HG03520 (cell line): Measurements from ENCODE around the gene MAD1L1.

Experiments used
- ATAC-seq: cut with Tn5 transposase; IDR thresholded peaks from one replicate; pipeline ENCODE4 v1.9.1; 2021; ENCODE audit warnings: mild to moderate bottlenecking, moderate library complexity; ENCODE audit not compliant: unreplicated experiment

Gene MAD1L1

GRCh38 chr7:1907751-1908365, 324.9 kb downstream of the MAD1L1 start:
- ATAC-seq: no peak

DNA sequence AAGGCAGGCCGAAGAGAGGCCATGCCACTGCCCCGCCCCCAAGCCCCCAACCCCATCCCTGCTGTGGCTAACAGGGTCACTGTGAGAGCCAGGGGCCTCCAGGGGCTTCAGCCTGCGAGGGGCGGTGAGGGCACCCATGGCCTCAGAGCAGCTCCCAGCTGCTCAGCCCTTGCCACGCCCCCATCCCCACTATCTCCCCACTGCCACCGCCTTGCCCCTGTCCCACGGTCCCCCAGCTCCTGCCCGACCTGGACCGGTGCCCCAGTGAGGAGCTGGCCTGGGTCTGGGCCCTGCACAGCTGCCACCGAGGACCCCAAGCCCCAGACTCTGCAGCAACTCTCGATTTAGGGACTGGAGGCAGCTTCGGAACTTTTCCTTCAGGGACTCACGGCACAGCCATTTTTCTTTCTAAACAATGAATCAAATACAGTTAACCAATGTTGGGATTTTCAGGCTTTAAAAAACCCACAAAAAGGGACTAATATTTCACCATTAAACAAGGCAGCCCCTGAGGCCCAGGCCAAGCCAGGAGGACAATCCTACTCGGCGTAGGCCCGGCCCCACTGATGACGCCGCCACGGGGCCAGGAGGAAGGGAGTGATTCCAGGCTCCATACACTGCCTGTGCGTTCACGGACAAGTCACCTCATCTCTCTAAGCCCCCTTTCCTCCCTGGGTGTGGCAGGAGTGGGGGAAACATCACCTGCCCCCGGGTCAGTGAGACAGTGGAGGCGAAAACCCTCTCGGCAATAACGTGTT, 325.6 kb downstream of the MAD1L1 start:
- ATAC-seq: no peak

GRCh38 chr7:1906087-1906830, 326.5 kb downstream of the MAD1L1 start:
- ATAC-seq: no peak

DNA sequence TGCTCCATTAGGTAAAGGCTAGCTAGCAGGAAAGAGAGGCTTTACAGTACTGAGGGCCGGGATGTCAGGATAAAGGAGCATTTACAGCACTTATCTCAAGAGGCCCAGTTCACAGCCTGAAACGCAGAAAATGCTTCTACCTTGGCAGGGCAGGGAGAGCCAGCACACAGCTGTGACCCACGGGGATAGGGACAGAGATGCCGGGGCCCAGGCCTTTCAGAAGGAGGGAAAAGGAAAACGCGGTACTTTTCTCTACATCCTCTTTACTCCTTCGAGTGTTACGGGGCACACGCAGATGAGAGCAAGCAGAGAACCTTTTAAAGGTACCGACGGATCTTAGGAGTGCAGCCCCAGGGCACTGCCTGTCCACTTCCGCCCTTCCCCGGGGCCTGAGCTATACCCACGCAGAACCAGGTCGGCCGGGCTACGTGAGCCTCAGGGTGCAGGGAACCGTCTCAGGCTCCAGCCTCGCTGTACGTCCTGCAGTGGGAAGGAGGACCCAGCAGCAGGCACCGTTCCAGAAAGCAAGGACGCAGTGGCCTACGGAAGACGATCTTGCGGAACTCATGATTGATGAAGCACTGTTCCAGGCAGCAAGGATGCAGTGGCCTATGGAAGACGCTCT, 330.4 kb downstream of the MAD1L1 start:
- ATAC-seq: no peak

DNA sequence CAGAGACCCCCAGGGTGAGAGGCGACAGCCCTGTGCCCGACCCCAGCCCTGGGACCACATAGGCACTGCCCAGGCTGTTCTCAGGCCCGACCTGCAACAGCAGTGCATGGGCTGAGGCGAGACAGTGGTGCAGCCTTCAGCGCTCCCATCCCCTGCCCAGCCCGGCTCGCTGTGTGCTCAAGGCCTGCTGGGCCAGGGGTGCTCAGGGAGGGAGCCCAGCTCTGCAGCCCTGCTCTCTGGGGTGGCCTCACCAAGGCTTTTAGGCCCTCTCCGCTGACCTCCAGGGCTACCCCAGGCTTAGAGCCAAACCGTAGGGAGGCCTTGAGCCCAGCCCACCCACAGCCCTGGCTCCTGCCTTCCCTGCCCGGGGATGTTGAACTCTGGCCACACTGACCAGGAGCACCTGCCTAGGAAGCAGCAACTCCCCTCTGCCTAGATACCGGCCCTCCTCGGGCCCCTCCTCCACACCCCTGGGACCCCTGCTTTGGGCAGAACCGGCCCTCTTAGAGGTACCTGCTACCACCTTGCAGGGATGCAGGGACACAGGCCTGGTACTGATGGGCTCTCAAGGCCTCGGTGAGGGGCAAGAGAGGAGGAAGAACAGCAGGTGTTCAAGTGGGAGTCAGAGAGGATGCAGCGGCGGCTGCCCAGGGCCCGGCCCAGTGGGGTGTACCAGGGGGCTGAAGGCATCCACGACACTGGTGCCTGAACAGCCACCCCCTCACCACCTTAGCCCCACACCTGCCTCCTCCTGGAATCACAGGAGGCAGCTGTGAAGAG, 331.1 kb downstream of the MAD1L1 start:
- ATAC-seq: no peak

DNA sequence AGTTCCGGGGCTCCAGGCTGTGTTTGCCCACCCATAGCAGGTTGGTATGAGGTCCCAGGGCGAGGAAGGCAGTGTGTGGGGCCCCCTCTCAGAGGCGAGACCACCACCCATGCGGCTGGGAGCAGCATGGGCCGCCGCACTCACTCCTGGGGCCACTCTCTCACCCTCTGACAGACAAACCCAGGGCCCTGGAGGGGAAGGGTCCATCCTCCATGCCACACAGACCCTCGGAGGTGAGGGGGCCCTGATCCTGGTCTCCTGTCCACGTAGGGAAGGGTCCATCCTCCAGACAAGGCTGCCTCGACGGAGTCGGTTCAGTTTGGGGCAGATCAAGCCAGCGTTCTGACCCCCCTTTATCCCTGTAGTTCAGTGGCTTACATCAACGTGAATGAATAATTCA, 331.9 kb downstream of the MAD1L1 start:
- no peak for ATAC-seq

- ATAC-seq: no peak
These were observed 332.6 kb downstream of the MAD1L1 start for GRCh38 chr7:1899951-1900762.

GRCh38 chr7:1899196-1899595, 333.5 kb downstream of the MAD1L1 start:
- ATAC-seq: no peak

DNA sequence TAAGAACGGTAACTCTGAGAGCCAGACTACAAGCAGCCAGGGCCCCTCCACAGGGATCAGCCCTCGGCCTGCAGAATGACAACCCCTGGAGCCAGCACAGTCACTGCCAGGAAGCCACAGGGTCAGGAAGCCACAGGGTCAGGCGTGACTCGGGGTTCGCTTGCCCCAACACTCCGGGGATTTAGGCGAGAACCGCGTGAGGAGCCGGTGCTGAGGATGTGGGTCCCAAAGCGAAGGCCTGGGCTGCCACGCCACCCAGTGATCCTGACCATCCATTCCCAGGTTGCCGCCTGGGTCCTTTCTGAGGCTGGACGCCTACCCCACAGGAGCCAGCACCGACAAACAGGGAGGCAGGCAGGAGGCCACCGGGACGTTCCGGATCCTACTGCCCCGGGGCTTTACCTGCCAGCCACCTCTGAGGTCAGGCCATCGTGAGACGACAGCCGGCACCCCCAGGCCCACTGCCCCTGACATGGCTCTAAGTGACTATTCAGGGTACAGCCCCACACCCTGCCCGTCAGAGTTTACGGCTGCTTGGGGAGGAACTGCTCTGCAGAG, 334.0 kb downstream of the MAD1L1 start:
- ATAC-seq: no peak

DNA sequence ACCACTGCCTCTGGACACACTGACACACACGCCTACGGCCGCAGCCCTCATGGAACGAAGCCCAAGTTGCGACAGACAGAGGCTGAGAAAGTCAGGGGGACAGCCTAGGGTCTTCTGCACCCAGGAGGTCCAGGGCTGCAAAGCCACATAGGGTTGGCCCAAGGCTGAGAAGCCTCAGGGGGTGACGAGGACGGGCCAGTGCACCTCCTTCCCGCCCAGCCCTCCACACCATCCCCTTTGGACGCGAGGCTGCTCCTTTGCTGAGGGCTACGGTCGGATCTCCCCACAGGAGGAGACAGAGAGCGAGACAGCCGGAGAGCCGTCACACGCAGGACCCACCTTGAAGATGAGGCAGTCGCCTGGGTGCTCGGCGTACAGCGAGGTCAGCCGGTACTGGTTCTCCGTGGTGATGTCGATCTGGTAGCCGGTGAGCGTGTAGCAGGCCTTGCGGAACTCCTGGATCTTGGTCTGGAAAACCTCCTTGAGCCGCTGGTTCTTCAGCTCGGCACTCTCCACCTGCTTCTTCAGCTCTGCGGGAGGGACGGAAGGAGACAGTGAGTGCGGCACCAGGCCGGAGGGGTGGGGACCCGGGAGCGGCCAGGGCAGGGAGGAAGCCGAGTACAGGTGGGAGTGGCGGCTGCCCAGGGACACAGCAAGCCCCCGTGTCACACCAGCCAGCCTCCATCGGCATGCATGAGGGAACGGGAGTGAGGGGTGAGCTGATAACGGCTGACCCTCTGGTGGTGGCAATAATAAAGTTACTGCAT, 334.7 kb downstream of the MAD1L1 start:
- no peak for ATAC-seq

DNA sequence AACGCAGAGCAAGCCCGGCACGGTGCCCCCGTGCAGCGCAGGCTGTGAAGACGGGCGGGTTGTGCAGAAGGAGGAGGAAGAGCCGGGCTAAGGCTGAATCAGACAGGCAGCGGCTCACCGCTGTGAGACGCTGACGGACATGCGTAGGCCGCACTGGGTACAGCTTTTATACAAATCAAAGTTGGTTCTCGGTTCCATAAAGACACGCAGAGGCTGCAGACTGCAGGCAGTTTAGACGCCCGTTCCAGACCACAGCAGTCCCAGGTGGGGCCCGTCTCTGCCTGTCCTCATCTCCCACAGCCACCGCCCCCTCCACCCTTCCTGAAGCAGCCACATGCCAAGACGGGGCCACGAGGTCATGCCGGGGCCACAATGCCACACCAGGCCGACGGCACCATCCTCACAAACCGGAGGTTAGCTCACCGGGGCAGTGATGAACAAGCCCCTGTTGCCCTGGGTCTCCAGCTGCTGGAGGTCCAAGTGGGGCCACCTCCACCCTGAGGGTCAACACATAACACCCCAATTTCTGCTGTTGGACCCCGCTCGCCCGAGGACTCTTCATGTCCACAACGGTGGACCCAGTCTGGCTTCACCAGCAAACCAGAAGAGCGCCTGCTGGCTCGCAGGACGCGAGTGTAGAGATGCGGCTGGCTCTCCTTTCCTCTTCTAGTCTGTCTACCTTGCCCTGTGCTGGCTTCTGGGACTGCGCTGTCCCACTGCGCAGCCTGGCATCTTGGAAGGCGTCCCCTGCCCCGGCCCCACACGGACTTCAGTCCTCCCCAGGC, 335.5 kb downstream of the MAD1L1 start:
- no peak for ATAC-seq

GRCh38 chr7:1895664-1896515, 336.9 kb downstream of the MAD1L1 start:
- ATAC-seq: no peak

- ATAC-seq: no peak
These were observed 337.7 kb downstream of the MAD1L1 start for GRCh38 chr7:1894906-1895663.

DNA sequence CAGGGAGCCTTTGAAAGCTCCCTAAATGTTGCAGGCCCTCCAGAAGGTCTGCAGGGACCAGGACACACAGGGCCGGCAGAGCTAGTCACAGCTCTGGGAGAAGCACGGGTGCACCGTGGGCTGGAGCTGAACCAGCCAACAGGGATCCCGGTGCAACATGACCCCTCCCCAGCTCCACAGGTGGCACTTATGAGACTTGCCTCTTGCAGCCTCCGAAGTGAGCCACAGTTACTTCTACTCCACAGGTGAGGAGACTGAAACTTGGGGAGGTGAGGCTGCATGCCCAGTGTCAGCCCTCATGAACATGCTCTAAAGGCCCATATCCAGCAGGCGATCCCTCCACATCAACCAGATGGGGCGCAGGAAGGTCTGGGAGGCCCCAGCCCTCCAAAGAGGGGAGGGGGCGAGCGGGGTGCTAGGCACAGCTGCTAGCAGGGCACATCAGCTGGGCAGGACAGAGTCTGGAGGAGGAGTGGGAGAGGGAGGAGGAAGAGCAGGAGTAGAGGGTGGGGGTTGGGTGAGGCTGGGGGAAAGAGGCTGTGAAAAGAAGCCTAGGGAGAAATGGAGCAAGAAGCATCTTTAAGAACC, 338.3 kb downstream of the MAD1L1 start:
- no peak for ATAC-seq

DNA sequence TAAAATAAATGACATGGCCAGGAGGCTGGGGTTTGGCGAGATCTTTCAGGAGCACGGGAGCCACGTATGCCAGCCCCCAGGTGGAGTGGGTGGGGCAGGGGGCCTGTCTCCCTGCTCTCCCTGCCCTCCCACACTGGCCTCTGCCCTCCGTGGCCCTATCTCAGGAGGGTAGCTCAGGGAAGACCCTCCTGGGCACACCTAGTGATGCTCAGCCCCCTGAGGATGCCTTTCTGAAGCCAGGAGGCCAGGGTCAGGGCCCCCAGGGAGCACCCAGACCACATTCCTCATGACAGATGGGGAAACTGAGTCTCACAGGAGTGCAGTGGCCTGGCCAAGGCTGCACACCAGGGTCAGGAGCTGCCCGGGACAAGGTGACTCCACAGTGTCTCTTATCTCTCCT, 339.3 kb downstream of the MAD1L1 start:
- no peak for ATAC-seq

DNA sequence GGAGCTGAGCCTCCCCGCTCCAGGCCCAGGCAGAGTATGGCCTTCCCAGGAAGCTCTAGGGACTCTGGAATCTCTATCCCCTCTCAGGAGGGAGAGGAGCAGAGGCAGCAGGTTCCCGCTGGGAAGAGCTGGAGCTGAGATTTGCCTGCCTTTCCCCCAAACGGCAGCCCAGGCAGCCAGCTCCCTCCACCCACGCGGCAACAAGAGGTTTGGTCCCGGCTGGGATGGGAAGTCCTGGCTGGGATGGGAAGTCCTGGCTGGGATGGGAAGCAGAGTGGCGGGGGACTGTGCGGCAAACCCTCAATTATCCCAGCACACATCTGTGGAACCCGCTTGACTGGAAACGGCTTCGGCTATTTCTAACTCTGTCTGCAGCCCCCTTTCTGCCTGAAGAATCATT, 339.7 kb downstream of the MAD1L1 start:
- no peak for ATAC-seq
